Measurements from ENCODE around the gene MIOX. TPM values are rescaled to one million over a fixed set of nuclear protein-coding genes. Genes with fewer than 3 reads are reported as not detected.
"Not testable (repeated sequence)": the region's sequence is repeated elsewhere in the genome, so short reads cannot be mapped to it uniquely, and the experiment has no call there.

MIOX gene
- total RNA-seq, 1 donor from 2014 or later = not detected

DNA sequence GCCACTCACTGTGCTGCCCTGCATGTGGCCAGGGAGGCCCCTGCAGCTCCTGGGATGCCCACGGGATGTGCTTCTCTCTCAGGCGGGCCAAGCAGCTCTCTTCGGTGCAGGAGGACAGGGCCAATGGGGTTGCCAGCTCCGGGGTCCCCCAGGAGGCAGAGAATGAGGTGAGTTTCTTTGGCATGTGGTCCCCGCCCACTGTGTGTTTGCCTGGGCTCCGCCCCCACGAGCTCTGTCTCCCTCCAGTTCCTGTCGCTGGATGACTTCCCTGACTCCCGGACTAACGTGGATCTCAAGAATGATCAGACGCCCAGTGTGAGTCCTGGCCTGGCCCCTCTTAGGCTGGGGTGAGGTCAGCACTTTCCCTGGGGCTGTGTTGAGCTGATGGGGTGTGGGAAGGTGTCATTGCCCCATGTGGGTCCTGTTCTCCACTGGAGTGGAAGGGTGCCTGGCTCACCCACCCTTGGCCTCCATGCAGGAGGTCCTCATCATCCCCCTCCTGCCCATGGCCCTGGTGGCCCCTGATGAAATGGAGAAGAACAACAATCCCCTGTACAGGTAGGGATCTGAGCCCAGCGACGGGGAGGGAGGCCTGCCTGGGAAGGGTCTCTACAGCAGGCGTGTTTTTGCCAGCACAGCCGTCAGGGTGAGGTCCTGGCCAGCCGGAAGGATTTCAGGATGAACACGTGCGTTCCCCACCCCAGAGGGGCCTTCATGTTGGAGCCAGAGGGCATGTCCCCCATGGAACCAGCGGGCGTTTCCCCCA is 31.0 kb downstream of the MIOX start:
- DNase-seq = no peak

DNA sequence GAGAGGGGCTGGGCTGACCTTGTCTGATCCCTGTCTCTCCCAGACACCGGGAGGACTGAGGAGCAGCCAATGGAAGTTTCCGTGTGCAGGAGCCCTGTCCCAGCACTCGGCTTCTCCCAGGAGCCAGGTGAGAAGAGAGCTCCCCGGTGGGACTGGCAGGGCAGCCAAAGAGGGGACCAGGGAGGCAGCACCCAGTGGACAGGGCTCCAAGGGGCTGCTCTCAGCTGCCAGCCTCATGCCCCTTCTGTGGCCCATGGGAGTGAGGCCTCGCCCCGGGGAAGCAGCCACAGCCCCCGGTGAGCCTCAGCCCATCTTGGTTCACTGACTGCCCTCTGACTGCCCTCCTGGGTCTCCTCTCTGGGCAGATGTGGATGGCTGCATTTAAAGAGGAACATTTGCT is 31.9 kb downstream of the MIOX start:
- DNase-seq = no peak

DNA sequence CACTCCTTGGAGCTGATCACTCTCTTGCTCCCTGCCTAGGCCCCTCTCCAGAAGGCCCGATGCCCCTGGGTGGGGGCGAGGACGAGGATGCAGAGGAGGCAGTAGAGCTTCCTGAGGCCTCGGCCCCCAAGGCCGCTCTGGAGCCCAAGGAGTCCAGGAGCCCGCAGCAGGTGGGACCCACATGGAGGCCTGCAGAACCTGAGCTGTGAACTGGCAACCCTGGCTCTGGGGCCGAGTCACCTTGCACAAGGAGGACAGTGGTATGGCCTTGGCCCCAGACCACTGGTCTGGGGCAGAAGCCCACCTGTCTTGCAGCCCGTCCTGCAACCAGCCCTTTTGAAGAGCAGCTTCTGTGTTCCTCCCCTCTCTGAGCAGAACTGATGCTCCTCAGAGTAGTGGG is 32.5 kb downstream of the MIOX start:
- no peak for DNase-seq

DNA sequence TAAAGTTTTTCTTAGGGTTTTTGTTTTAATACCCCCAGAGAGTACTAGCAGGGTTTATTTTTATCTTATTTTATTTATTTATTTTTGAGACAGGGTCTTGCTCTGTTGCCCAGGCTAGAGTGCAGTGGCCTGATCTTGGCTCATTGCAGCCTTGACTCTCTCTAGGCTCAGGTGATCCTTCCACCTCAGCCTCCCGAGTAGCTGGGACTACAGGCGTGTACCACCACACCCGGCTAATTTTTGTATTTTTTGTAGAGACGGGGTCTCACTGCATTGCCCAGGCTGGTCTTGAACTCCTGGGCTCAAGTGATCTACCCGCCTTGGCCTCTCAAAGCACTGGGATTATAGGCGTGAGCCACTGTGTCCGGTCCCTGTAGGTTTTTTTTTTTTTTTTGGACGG is 33.5 kb downstream of the MIOX start:
- not testable (repeated sequence) for DNase-seq

DNA sequence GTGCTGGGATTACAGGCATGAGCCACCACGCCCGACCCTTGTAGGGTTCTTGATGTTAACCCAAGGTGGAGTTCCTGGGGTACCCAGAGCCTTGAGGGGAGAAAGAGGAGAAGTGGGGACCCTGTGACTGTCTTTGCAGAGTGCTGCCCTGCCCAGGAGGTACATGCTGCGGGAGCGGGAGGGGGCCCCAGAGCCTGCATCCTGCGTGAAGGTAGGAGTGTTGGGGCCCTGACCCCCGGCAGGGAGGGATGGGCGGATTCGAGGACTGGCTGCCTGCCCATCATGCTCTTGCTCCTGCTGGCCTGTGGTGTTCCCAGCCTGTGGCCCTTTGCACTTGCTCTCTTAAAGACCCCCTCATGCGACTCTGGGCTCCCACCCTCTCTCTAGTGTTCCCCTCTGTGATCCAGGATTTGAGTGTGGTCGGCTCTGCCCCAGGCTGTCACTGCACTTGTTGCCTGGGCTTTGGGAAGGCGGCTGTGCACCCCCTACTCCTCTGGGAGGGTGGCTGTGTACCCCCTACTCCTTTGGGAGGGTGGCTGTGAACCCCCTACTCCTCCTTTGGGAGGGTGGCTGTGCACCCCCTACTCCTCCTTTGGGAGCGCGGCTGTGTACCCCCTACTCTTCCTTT is 34.3 kb downstream of the MIOX start:
- DNase-seq = no peak

DNA sequence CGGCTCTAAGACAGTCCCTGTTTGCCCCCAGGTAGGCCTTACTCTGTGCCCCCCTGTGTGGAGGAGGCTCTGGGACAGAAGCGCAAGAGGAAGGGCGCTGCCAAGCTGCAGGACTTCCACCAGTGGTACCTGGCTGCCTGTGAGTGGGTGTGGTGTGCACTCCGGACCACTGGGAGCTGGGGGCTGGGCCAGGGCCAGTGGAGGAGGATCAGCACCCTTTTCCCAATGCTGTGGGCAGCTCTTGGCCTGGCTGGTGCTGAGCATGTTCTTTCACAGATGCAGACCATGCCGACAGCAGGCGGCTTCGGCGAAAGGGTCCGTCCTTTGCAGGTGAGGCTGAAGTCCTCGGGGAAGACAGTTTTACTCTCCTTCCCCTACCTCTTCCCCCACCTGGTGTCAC is 35.1 kb downstream of the MIOX start:
- DNase-seq = no peak

DNA sequence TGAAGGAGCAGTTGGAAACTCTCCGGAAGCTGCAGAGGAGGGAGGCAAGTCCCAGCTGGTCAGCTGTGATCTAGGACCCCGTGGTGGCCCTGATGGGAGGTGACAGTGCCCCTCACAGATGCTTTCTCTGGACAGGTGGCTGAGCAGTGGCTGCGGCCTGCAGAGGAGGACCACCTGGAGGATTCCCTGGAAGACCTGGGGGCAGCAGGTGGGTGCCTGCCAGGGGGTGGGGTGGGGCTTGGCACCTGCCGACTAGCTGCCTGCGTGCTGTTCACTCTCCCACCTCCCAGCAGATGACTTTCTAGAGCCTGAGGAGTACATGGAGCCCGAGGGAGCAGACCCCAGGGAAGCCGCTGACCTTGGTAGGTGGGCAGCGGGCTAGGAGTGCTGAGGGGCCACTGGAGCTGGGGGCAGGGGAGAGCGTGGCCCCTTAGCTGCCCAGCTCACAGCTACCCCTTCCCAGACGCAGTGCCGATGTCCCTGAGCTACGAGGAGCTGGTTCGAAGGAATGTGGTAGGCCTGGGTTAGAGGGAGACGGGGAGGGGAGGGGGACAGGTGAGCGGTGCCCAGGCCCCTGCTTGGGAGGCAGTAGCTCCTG is 35.6 kb downstream of the MIOX start:
- no peak for DNase-seq

DNA sequence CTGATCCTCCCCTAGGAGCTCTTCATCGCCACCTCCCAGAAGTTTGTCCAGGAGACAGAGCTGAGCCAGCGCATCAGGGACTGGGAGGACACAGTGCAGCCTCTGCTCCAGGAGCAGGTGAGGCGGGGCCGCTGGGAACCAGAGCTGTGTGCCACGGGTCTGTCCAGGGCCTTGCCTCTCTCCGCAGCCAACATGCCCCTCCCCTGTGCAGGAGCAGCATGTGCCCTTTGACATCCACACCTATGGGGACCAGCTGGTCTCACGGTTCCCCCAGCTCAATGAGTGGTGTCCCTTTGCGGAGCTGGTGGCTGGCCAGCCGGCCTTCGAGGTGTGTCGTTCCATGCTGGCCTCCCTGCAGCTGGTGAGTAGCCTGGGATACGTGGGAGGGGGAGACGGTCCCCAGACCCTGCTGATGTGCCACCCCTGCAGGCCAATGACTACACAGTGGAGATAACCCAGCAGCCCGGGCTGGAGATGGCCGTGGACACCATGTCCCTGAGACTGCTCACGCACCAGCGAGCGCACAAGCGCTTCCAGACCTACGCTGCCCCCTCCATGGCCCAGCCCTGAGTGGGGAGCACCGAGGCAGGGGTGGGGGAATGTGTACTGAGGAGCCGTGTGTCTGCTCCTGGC is 36.3 kb downstream of the MIOX start:
- DNase-seq = no peak

DNA sequence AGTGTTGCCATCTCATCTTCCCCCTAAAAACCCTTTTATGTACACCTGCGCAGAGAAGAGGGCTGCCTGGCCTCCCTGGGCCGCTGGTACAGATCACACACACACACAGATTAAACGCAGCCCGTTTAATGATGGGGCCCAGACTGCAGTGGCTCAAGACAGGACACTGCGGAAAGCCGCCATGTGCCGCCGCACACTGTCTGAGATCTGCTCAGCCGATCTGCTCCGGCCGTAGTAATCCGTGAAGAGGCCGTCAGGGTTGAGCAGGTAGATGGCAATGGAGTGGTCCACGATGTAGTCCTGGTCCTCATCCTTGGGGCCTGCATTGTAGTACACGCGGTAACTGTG is 36.8 kb downstream of the MIOX start:
- no peak for DNase-seq

DNA sequence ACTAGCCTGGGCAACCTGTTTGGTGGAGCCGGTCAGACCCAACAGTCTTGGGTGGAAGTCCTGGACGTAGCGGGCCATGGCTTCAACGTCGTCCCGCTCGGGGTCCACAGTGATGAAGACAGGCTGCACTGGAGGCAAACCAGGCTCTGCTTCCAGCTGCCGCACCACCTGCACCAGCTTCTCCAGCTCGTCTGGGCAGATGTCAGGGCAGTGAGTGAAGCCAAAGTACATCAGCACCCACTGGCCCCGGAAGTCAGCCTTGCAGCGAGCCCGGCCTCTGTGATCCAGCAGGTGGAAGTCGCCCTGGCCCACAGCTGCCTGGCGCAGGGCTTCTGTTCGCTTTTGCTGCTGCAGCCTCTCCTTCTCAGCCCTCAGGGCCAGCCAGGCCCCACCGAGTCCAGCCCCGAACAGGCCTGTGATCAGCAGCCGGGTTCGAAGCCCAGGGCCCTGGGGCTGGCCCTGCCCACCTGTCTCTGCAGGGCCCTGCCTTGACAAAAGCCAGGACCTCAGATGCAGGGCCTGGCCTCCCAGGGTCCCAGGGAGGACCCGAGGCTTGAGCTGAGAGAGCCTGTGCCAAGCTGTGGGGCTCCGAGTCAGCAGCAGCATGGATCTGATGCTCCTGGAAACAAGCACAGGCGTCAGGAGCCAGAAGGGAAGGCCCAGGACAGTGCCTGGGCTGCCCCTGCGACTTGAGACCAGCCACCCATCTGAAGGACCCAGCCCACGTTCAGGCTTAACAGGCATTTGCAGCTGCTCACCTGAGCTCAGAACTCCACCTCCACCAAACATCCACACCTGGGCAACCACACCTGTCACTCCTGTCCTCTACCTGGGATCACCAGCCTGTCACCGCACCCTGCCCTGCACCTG is 37.4 kb downstream of the MIOX start:
- no peak for DNase-seq

DNA sequence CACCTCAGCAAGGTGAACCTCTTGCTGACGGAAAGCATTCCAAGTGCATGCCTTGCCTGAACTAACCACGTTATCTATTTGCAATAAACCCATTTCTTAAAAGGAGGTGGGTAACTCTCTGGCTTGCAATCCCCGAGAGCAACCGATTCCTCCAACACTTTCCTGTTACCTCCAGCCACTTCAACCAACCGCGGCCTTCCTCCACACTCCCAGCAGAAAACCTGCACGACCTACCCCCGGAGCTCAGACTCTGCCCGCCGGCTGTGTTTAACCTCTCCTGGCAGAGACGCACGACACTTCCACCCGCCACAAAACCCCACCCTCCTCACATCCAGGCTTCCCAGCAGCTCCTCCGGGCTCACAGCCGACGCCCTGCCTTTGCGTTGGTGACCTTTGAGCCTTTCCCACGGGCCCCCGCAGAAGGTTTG is 38.0 kb downstream of the MIOX start:
- DNase-seq = no peak

DNA sequence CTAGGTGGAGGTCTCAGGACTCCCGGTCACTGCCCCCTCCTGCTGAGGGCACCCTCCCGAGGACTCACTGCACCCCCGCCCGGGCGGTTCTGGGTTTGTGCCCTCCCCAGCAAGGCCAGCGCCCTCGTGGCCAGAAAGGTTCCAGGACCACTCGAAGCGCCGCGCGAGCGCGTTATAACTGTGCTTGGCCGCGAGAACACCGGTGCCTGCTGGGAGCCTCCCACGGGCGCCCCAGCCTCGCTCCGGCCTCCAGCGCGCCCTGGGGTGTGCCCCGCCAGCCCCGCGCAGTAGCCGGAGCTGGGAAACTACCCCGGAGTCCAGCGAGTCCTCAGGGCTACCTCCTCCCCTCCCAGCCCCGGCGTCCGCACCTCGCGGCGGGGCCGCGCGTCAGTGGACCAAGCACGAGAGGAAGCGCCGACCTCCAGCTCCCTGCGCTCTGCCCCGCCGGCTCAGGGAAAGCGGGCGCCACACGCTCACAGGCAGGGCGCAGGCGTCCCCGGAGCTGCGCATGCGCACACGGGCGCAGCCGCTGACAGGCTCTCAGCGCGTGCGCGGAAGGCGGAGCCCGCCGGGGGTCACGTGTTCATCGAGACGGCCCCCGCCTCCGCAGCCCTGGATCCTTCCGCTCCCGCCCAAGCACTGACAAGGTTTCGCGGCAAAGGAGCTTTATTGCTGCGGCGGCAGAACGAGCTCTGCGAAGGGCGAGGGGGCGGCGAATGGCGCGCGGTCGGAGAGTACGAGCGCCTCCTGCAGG is 38.6 kb downstream of the MIOX start, which contains the start of gene SCO2:
Gene SCO2, minus strand, starts transcription at position 495 of the 754 bp plus-strand sequence. CDS start 1,187 bp downstream, outside the sequence.
- DNase-seq = peak; percentile 98

DNA sequence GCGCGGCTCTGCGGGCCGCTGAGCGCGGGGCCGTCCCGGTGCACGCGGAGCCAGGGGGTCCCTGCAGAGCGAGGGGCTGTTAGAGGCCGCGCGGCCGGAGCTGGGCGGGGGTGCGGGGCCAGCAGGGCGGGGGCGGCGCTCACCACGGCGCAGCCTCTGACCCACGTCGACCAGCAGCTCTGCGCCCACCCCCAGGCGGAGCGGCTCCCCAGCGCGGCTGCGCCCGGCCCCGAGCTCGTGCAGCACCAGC is 39.1 kb downstream of the MIOX start:
- DNase-seq = no peak

DNA sequence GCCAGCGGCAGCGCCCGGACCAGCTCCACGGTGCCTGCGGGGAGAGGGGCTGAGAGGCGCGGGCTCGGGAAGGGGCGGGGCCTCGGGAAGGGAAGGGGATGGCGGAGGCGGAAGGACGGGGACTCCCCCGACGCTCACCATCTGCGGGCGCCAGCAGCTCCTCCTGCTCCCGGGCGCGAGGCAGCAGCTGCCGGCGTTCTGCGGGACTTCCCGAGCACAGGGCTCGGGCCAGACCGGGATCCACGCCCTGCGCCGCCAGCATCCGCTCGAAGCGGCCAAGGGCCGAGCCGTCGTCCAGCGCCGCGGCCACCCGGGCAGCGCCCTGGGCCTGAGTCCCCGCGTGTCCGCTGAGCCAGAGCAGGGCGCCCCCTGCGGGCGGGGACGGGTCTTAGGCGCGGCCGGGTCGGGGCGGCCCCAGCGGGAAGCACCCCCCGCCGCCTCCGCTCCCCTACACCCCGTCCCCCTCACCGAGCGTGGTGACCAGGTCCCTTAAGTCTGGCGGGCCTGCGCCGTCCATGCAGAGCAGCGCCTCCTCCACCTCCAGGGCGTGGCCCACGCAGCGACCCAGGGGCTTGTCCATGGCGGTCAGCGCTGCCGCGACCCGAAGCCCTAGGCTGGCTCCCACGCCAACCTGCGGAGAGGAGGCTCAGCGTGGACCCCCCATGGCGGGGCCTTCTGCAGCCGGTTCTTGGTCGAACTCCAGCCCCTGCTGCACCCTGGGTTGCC is 39.6 kb downstream of the MIOX start:
- DNase-seq = peak; percentile 77

DNA sequence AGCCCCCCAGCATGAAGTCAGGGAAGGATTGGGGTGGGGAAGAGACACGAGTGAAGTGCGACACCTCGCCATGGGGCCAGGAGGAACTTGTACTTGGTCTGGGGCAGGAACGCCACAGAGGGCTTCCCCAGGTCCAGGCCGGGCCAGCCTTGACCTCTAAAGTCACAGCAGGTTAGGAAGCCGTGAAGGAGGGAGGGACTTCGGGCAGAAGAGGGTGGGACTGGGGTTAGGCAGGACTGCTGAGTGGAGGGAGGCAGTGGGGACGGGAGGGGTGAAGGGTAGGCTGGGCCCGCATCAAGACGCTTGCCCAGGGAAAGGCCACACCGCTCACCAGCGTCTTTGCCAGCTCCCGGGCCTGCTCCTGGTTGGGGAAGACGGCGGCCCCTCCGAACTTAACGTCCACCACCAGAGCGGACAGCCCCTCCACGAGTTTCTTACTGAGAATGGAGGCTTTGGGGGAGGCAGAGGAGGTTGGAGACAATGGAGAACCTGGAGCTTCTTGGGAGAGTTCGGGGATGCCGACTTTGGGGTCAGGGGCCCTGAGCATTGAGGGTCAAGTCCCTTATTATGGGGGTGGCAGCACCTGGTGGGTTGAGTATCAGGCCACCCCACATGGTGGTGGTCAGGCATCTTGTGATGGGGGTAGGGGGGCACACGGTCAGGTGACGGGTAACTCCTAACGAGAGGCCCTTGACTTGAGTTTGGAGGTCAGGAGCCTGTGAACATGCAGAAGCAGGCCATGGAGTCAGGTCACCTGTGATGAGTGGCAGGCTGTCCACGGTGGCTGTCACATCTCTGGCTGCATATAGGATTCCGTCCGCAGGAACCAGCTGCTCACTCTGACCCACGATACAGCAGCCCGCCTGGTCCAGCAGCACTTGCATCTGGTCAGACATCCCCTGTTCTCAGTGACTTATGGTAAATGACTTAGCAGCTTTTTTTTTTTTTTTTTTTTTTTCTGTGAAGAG is 40.5 kb downstream of the MIOX start:
- DNase-seq = peak; percentile 19

DNA sequence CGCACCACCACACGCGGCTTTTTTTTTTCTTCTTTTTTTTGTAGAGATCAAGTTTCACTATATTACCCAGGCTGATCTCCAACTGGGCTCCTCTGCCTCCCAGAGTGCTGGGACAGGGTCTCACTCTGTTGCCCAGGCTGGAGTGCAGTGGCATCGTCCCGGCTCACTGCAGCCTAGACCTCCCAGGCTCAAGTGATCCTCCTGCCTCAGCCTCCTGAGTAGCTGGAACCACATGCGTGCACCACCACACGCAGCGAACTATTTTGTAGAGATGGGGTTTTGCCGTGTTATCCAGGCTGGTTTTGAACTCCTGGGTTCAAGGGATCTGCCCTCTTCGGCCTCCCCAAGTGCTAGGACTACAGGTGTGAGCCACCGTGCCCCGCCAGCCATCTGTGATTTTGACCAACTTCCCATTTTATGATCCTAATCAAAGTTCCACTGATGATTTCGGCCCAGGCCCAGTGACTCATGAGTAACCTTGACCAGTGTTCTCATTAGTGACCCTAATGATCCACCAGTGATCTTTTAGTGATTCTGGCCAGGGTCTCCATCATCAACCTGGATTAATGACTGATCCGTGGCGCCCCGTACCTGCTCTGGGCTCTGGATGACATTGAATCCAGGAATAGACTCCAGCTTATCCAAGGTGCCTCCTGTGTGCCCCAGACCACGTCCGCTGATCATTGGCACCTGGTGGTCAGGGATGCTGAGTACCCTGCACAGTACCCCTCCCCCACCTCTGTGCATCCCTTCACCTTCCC is 41.4 kb downstream of the MIOX start:
- DNase-seq = no peak

DNA sequence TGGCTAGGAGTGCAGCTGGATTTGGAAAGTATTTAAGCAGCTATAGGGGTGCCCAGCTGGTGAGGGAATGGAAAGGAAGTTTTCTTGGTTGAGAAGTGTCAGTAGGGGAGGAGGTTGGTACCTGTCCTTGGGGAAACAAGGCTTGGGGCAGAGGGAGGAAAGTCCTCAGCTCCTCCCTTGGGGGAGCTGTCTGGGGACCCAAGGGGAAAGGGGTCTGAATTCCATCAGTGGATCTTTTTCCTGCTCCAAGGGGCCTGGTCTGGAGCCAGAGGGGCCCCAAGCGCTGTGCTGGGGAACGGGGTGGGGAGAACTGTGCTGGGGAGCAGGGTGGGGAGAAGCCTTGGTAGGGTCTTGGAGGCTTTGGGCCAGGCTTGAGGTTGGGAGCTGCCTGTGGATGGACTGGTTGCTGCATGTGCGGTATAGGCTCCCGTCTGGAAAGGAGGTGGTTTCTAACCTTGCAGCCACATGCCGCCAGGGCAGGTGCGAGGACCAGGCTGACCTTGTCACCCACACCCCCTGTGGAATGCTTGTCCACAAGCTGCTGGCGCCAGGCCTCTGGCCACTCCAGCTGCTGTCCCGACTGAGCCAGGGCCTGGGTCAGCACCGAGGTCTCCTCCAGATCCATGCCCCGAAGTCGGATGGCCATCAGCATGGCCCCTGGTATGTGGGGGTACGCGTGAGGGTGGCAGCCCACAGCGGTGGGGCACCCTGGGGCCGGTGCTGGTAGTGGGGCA is 42.2 kb downstream of the MIOX start:
- DNase-seq = no peak

DNA sequence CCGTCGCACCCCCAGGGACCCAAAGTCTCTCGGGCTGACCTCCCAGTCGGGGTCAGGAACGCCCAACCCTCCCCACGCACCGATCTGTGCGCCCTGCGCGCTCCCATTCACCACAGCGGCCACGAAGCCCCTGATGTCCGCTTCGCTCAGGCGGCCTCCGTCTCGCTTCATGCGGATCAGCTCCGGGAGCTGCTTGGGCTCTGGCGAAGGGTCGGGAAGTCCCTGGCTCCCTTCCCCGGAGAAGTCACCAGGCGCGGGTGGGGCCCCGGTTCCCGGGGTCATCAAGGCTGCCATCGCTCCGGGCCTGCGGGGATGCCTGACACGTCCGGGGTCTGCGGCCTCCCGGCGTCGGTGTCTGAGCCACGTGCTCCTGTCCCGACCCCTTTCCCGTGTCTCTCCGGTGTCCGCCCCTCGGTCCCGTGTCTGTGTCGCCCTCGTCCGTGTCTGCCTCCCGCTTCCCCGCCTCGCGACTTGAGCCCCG is 42.8 kb downstream of the MIOX start:
- no peak for DNase-seq
